MM.1S (cell line): Measurements from ENCODE around the gene SH3GL3.

Source experiments
- DNase-seq: peaks from one replicate; pipeline ENCODE4 v3.0.0-alpha.2; 2015
- H2AFZ ChIP-seq: fragments of 300-600 bp; sonication (generic); 2 replicates; pipeline ENCODE4 v1.6.0; 2016; ENCODE audit warnings: antibody characterized with exemption, low read length
- H3F3A ChIP-seq: fragments of 300-600 bp; sonication (generic); 2 replicates; pipeline ENCODE4 v1.6.1; 2016; ENCODE audit warnings: mild to moderate bottlenecking, antibody characterized with exemption, low read length, moderate library complexity, mixed read lengths; ENCODE audit not compliant: insufficient read depth
- H3K27ac ChIP-seq: fragments of 300-600 bp; sonication (generic); 2 replicates; pipeline ENCODE4 v1.5.1; 2016; ENCODE audit warnings: mild to moderate bottlenecking, low read length
- H3K27me3 ChIP-seq: fragments of 300-600 bp; sonication (generic); replicated peaks from 2 replicates; pipeline ENCODE4 v1.6.0; 2016; ENCODE audit warnings: low read length; ENCODE audit not compliant: insufficient read depth
- H3K36me3 ChIP-seq: fragments of 300-600 bp; sonication (generic); replicated peaks from 2 replicates; pipeline ENCODE4 v1.6.1; 2016; ENCODE audit warnings: mild to moderate bottlenecking, low read length, mixed read lengths; ENCODE audit not compliant: insufficient read depth
- H3K4me1 ChIP-seq: fragments of 300-600 bp; sonication (generic); 2 replicates; pipeline ENCODE4 v1.6.1; 2016; ENCODE audit warnings: low read length, mixed read lengths
- H3K4me2 ChIP-seq: fragments of 300-600 bp; sonication (generic); 2 replicates; pipeline ENCODE4 v1.6.0; 2016; ENCODE audit warnings: low read depth, low read length
- H3K4me3 ChIP-seq: fragments of 300-600 bp; sonication (generic); 2 replicates; pipeline ENCODE4 v1.5.1; 2016; ENCODE audit warnings: low read length, mixed read lengths
- H3K79me2 ChIP-seq: fragments of 300-600 bp; sonication (generic); 2 replicates; pipeline ENCODE4 v1.6.1; 2016; ENCODE audit warnings: mixed run types, low read length, mixed read lengths
- H3K9ac ChIP-seq: fragments of 300-600 bp; sonication (generic); 2 replicates; pipeline ENCODE4 v1.6.1; 2016; ENCODE audit warnings: low read length, mixed read lengths
- H3K9me2 ChIP-seq: fragments of 300-600 bp; sonication (generic); replicated peaks from 2 replicates; pipeline ENCODE4 v1.6.1; 2016; ENCODE audit warnings: mild to moderate bottlenecking, low read length, mixed read lengths; ENCODE audit not compliant: insufficient read depth
- H3K9me3 ChIP-seq: fragments of 300-600 bp; sonication (generic); replicated peaks from 2 replicates; pipeline ENCODE4 v1.6.1; 2016; ENCODE audit warnings: mild to moderate bottlenecking, low read length, mixed read lengths; ENCODE audit not compliant: insufficient read depth
- H4K20me1 ChIP-seq: fragments of 300-600 bp; sonication (generic); 2 replicates; pipeline ENCODE4 v1.6.1; 2016; ENCODE audit warnings: mild to moderate bottlenecking, low read length, moderate library complexity, mixed read lengths; ENCODE audit not compliant: insufficient read depth
- EZH2 ChIP-seq: fragments of 300-600 bp; sonication (generic); optimal IDR thresholded peaks from 2 replicates; pipeline ENCODE3; 2017; ENCODE audit warnings: low read depth, mild to moderate bottlenecking, antibody characterized with exemption, low read length, mixed read lengths
- EZH2phosphoT487 ChIP-seq: fragments of 300-600 bp; sonication (generic); IDR thresholded peaks from 2 replicates; pipeline ENCODE4 v1.6.1; 2018; ENCODE audit warnings: antibody characterized with exemption, low read length
- TF ChIP-seq, protein P1 (sequence below): fragments of 300-600 bp; sonication (generic); IDR thresholded peaks from 2 replicates; pipeline ENCODE4 v1.5.1; 2016; ENCODE audit warnings: antibody characterized with exemption, low read length, mixed read lengths

SH3GL3 gene

DNA sequence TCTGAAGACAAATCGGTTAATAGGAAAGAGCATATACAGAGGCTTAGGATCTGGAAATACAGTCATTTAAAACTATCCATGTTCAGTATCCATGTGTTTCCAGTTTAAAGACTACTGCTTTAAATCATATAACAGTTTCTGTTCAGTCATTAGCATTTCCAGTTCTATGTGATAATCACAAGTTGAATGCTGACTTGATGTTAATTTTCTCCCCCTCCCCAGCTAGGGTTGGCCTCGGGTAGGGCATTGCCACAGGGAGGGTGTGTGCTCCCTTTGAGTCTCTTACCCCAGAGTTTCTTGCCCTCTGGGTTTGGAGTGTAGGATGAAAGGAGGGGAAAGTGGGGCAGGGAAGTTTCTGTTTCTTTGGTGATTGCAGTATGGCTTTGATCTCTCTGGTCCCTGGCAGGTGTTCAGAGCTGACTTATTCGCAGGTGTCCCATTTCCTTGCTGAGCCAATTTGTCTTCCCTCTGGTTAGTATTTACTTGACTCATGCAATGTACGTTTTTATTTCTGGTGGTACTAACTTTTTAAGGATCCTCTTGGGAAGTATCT, 86.3 kb downstream of the SH3GL3 start:
- Histone ChIP-seq H3K4me2 (no peak overlapping the region), H4K20me1 (no peaks in the 10 kb centered on the region), H3K36me3 (no peaks in the 10 kb centered on the region), H3K9ac (no peak overlapping the region), H3F3A (no peaks in the 10 kb centered on the region), H2AFZ (no peak overlapping the region), H3K4me1 (peaks cover 12% of the 10 kb centered on the region), H3K9me2 (no peaks in the 10 kb centered on the region), H3K79me2 (no peaks in the 10 kb centered on the region), H3K27me3 (no peaks in the 10 kb centered on the region), H3K27ac (no peak overlapping the region), H3K9me3 (no peaks in the 10 kb centered on the region), H3K4me3 (no peak overlapping the region)
- peak; percentile 38 for DNase-seq
- TF ChIP-seq, protein P1, sequence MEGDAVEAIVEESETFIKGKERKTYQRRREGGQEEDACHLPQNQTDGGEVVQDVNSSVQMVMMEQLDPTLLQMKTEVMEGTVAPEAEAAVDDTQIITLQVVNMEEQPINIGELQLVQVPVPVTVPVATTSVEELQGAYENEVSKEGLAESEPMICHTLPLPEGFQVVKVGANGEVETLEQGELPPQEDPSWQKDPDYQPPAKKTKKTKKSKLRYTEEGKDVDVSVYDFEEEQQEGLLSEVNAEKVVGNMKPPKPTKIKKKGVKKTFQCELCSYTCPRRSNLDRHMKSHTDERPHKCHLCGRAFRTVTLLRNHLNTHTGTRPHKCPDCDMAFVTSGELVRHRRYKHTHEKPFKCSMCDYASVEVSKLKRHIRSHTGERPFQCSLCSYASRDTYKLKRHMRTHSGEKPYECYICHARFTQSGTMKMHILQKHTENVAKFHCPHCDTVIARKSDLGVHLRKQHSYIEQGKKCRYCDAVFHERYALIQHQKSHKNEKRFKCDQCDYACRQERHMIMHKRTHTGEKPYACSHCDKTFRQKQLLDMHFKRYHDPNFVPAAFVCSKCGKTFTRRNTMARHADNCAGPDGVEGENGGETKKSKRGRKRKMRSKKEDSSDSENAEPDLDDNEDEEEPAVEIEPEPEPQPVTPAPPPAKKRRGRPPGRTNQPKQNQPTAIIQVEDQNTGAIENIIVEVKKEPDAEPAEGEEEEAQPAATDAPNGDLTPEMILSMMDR = no peak
- TF ChIP-seq EZH2phosphoT487 (no peak), EZH2 (no peak)

DNA sequence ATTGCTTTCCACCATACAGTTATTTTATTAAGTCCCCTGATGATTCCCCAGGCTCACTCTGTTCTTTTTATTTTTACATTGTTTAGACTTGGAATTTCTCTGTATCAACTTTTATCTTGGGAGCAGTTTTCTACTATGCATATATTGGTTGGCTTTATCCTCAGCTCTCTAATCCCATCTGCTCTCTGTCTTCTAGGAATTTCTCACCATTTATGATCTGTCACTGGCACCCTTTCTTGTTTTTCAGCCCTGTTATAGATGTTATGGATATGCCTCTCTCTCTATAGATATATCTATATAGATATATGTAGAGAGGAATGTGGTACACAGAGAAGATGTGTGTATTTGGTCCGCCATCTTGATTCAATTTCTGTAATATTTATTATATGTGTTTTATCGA, 90.5 kb downstream of the SH3GL3 start:
- TF ChIP-seq EZH2phosphoT487 (no peak), EZH2 (no peak)
- TF ChIP-seq, protein P1 = no peak
- H3K4me1 ChIP-seq = peaks cover 12% of the 10 kb centered on the region
- no peaks in the 10 kb centered on the region for H3K9me2 ChIP-seq
- no peaks in the 10 kb centered on the region for H3K79me2 ChIP-seq
- H3K9ac ChIP-seq = no peak overlapping the region
- H3F3A ChIP-seq = no peaks in the 10 kb centered on the region
- H2AFZ ChIP-seq = no peak overlapping the region
- no peaks in the 10 kb centered on the region for H3K27me3 ChIP-seq
- no peak for DNase-seq
- no peak overlapping the region for H3K4me3 ChIP-seq
- H3K27ac ChIP-seq = no peak overlapping the region
- no peaks in the 10 kb centered on the region; the same call in 1 of the 2 replicates for H3K9me3 ChIP-seq
- H3K36me3 ChIP-seq = no peaks in the 10 kb centered on the region
- H4K20me1 ChIP-seq = no peaks in the 10 kb centered on the region
- H3K4me2 ChIP-seq = no peak overlapping the region

DNA sequence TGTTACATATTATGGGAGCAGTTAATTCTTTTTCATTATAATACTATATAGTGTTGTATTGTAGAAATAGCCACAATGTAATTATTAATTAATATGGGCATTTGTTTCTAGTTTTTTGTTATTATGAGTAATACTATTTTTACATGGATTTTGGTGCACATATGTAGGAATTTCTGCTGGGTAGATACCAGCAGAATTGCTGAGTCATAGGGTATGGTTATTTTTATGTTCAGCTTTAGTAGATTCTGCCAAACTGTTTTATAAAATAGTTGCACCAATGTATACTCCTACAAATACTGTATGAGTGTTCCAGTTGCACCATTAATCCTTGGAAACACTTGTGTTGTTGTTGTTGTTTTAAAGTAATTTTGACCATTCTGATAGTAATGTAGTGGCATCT, 91.5 kb downstream of the SH3GL3 start:
- Histone ChIP-seq H3K9me2 (no peaks in the 10 kb centered on the region), H3K4me3 (no peak overlapping the region), H3K9me3 (no peaks in the 10 kb centered on the region; the same call in 1 of the 2 replicates), H3K36me3 (no peaks in the 10 kb centered on the region), H2AFZ (no peak overlapping the region), H3K27me3 (no peaks in the 10 kb centered on the region), H4K20me1 (no peaks in the 10 kb centered on the region), H3K9ac (no peak overlapping the region), H3K79me2 (no peaks in the 10 kb centered on the region), H3K4me1 (peaks cover 6% of the 10 kb centered on the region), H3K4me2 (no peak overlapping the region), H3K27ac (no peak overlapping the region), H3F3A (no peaks in the 10 kb centered on the region)
- no peak for DNase-seq
- TF ChIP-seq, protein P1 = no peak
- TF ChIP-seq EZH2 = no peak
- TF ChIP-seq EZH2phosphoT487 = no peak
